ENCODE measurements around the gene FGF8. TPM values are rescaled to one million over a fixed set of nuclear protein-coding genes. Genes with fewer than 3 reads are reported as not detected.

The FGF8 gene
- total and polyA plus RNA-seq, 4 donors = 0.08 TPM; not detected in 3

- no peak for TF ChIP-seq CTCF (IDR thresholded peaks at IDR 0.05; ENCODE audit: control extremely low read depth, extremely low read depth)
- Histone ChIP-seq H3K9me3 (ENCODE audit: control insufficient read depth in 4 of 4, insufficient read depth in 3 of 4, low read length in 3 of 4) (no peaks in the 10 kb centered on the region), H3K9ac (ENCODE audit: insufficient read depth in 1 of 2, low read length in 2 of 2) (no peak overlapping the region), H3K27me3 (ENCODE audit: control insufficient read depth in 3 of 3, insufficient read depth in 3 of 3, low read length in 2 of 3) (peaks cover 0 to 10% (median 5%) of the 10 kb centered on the region in 3 donors), H3K36me3 (ENCODE audit: control insufficient read depth in 4 of 4, insufficient read depth in 4 of 4, low read length in 4 of 4) (no peaks in the 10 kb centered on the region), H3K27ac (ENCODE audit: low read depth in 1 of 2, low read length in 1 of 2) (no peak overlapping the region), H3K4me3 (no peak overlapping the region), H3K4me1 (ENCODE audit: control insufficient read depth in 5 of 5, insufficient read depth in 5 of 5, low read length in 5 of 5) (no peaks in the 10 kb centered on the region)
- no peak for ATAC-seq (ENCODE audit: insufficient read depth, low FRiP score)
- DNase-seq = no peak
- WGBS, 2 donors = 83 to 93% methylated on average over 9 of the region's 9 CpGs
These were observed 14.7 kb downstream of the FGF8 start for GRCh38 chr10:101761226-101761625.

GRCh38 chr10:101760510-101760909, 15.4 kb downstream of the FGF8 start:
- no peak for TF ChIP-seq CTCF (IDR thresholded peaks at IDR 0.05; ENCODE audit: control extremely low read depth, extremely low read depth)
- H3K4me3 ChIP-seq = no peak overlapping the region
- H3K27me3 ChIP-seq (ENCODE audit: control insufficient read depth in 3 of 3, insufficient read depth in 3 of 3, low read length in 2 of 3) = peaks cover 0 to 5% (median 5%) of the 10 kb centered on the region in 3 donors
- no peaks in the 10 kb centered on the region for H3K9me3 ChIP-seq (ENCODE audit: control insufficient read depth in 4 of 4, insufficient read depth in 3 of 4, low read length in 3 of 4)
- ATAC-seq (ENCODE audit: insufficient read depth, low FRiP score) (no peak), DNase-seq (no peak)
- no peaks in the 10 kb centered on the region for H3K4me1 ChIP-seq (ENCODE audit: control insufficient read depth in 5 of 5, insufficient read depth in 5 of 5, low read length in 5 of 5)
- WGBS, 2 donors = 78 to 81% methylated on average over 3 of the region's 3 CpGs
- H3K36me3 ChIP-seq (ENCODE audit: control insufficient read depth in 4 of 4, insufficient read depth in 4 of 4, low read length in 4 of 4) = no peaks in the 10 kb centered on the region
- no peak overlapping the region for H3K27ac ChIP-seq (ENCODE audit: low read depth in 1 of 2, low read length in 1 of 2)
- no peak overlapping the region for H3K9ac ChIP-seq (ENCODE audit: insufficient read depth in 1 of 2, low read length in 2 of 2)

- no peak for DNase-seq
- H3K27me3 ChIP-seq (ENCODE audit: control insufficient read depth in 3 of 3, insufficient read depth in 3 of 3, low read length in 2 of 3) = peaks cover 0 to 5% (median 0%) of the 10 kb centered on the region in 3 donors
- H3K9ac ChIP-seq (ENCODE audit: insufficient read depth in 1 of 2, low read length in 2 of 2) = no peak overlapping the region
- H3K4me1 ChIP-seq (ENCODE audit: control insufficient read depth in 5 of 5, insufficient read depth in 5 of 5, low read length in 5 of 5) = no peaks in the 10 kb centered on the region
- H3K27ac ChIP-seq (ENCODE audit: low read depth in 1 of 2, low read length in 1 of 2) = no peak overlapping the region
- H3K9me3 ChIP-seq (ENCODE audit: control insufficient read depth in 4 of 4, insufficient read depth in 3 of 4, low read length in 3 of 4) = no peaks in the 10 kb centered on the region
- WGBS, 2 donors = 71 to 75% methylated on average over 12 of the region's 12 CpGs
- ATAC-seq (ENCODE audit: insufficient read depth, low FRiP score) = no peak
- no peak for TF ChIP-seq CTCF (IDR thresholded peaks at IDR 0.05; ENCODE audit: control extremely low read depth, extremely low read depth)
- H3K36me3 ChIP-seq (ENCODE audit: control insufficient read depth in 4 of 4, insufficient read depth in 4 of 4, low read length in 4 of 4) = no peaks in the 10 kb centered on the region
- H3K4me3 ChIP-seq = no peak overlapping the region
These were observed 16.3 kb downstream of the FGF8 start for GRCh38 chr10:101759309-101760247.

Data from lung (tissue), 12 donors.